Suprapubic skin (tissue), 3 donors: ENCODE data around the gene DCPS.

Experiments used
- CTCF ChIP-seq, 2 donors: fragments of 200-600 bp in 1 of 2; fragments of 450-650 bp in 1 of 2; sonication (generic) in 1 of 2; IDR thresholded peaks; one replicate each; pipeline ENCODE4 v1.5.1; 2016 to 2019; ENCODE audit warnings: antibody characterized with exemption in 2 of 2, mild to moderate bottlenecking in 1 of 2, moderate library complexity in 1 of 2
- EP300 ChIP-seq: sonication (generic); formaldehyde crosslinking; IDR thresholded peaks from one replicate; pipeline ENCODE4 v1.6.1; 2017; ENCODE audit warnings: antibody characterized with exemption

- no peak for TF ChIP-seq EP300
- no peak for TF ChIP-seq CTCF (IDR thresholded peaks at IDR 0.05)
Measured at GRCh38 chr11:126297004-126297403, 6.9 kb upstream of the DCPS start.
